GM21786 (cell line): Measurements from ENCODE around the gene ANKRD23.

Experiments used
- ATAC-seq: cut with Tn5 transposase; IDR thresholded peaks from one replicate; pipeline ENCODE4 v1.9.1; 2021; ENCODE audit not compliant: unreplicated experiment

The ANKRD23 gene

DNA sequence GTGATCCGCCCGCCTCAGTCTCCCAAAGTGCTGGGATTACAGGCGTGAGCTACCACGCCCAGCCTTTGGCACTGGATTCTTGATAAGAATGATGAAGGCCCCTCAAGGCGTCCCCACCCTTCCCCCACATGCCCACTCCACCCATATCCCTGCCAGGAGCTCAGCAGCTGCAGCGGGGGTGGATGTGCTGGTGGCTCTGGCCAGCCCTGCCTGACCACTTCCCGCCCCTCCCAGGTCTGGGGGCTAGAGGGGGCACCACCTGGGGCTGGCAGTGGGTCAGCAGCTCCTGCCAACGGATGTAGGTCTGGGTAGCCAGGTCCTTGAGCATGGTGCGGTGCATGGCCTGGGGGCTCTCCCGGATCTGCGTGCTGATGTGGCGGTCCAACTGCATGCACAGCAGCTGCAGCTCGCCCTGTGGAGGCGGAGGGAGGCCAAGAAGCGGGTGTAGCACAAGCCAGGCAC lies 33.8 kb upstream of the ANKRD23 start:
- no peak for ATAC-seq

DNA sequence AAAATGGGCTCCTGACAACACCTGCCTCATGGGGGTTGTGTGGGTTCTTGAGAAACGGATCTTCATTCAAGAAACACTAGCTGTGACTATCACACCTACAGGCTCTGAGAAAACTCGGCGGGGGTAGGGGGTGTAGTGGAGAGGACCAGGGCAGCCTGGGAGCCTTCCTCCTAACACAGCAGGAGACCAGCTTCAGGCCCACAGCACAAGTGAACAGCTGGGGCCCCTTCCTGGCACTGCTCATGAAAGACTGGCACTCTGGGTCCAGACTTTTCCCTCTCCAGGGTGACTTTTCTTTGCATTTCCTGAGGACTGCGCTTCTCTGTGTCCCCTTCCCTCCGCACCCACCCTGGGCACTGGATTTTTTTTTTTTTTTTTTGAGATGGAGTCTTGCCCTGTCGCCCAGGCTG lies 33.2 kb upstream of the ANKRD23 start:
- ATAC-seq, result no peak

DNA sequence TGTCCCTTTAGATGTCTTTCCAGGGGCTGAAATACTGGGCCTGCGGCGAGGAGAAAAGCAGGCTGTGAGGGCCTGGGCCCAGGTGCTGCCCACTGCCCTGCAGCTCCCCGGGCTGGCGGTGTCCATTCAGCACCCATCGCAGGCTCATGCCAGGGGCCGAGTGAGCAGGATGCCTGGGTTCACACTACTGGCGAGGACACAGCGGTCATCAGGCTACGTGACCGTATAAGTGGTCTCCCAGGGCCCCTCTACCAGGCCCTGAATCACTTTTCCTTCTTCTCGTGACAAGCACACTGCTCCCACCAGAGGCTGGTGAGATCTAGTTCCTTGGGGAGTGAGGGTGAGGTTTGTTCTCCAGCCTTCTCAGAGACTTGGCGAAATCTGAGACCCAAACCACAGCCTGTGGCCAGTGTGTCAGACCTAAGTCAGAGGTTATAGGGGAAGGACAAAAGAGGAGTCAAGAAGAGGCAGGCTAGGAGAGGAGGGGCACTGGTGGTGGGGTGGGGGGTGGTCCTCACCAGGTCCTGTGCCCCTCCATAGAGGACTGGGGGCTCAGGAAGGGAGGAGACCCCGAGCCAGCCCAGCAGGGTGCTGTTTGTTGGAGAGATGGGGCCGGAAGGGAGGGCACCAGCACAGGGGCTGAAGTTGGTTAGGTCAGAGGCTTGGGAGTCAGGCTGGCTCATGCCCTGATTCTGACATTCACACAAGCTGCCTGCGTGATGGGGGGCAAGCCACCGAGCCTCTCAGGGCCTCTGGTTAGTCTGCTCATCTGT lies 32.6 kb upstream of the ANKRD23 start:
- no peak for ATAC-seq

DNA sequence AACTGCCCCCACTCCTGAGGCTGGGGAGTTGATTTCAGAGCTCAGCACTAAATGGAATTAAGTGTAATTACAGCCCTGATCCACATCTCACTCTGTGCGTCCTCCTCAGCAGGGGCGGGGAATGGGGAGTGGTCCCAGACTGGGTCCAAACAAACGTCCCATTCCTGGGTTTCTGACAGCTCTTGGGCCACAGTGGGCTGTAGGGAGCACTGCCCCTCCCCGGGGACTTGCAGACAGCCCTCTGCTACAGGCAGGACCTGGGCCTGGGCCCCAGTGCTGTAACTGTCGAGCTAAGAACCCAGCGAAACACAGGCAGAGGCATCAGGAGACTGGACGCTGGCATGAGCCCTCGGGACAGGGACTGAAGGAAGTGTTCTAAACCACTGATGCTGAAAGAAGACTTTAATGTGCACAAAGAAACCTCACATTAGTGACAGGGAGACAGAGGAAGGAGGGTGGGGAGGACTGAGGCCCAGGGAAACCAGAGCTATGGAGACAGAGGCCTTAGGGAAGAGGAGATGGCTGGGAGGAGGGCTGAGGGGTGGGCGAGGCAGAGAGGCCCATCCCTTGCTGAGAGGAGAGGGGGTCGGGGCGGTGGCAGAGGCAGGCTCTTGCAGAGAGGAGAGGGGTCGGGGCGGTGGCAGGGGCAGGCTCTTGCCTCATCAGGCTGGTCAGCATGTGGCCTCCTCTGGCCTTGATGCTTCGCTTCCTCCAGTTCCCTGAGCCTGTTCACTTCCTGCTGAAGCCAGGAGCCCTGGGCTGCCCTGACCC lies 31.9 kb upstream of the ANKRD23 start:
- no peak for ATAC-seq

GRCh38 chr2:96874198-96874831 lies 30.5 kb upstream of the ANKRD23 start:
- ATAC-seq, result peak; percentile 53

GRCh38 chr2:96873651-96874096 lies 29.9 kb upstream of the ANKRD23 start:
- no peak for ATAC-seq

DNA sequence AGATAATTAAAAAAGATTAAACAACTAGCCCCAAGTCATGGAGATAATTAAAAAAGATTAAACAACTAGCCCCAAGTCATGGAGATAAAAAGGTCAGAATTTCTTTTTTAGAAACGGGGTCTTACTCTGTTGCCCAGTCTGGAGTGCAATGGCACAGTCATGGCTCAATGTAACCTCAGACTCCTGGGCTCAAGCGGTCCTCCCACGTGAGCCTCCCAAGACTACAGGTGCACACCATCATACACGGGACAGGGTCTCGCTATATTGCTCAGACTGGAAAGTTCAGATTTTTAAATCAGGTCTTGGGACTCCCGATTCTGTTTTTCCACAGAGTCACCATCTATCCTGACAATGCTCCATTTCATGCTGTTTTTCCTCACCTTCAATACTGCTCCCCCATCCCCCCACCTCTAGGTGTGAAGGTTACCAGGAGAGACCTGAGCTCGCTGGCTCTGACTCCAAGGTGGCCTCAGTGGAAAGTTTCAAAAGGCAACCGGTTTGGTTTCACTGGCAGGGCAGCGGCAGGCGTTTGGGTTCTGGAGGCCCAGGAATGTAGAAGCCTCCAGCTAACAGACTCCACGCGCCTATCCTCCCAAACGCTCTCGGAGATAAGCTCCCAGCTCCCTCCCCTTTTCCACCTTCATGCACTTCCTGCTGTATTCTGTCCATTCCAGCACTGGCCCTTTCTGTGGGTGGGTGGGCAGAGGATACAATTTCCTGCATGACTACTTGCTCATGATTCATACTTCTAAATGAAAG lies 28.9 kb upstream of the ANKRD23 start:
- no peak for ATAC-seq

DNA sequence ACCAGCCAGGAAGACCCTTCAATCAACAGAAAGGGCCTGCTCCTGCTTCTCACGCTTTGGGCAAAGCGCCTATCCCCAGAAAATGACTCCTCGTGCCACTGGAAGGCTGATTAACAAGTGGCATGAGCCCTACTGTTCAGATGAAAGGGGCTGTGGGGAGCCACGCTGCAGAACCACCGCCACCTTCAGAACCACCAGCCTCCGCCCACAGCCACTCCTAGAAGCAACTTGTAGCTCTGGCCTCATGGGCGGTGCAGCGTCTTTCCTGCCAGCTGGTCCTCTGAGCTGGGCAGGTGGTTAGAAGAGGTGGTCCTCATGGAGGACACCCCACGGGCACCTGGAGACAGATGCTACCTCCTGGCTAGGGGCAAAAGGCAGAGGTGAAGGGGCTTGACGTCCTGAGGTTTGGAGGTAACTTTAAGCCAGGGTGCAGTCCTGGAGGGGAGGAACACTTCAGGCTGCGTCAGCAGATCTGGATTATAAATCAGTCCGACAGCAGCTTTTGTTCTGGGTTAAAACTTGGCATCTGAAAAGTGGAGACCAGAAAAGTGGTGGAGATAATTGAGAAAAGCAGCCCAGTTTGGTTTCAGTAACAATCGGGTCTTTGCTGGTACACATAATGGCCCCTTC lies 26.9 kb upstream of the ANKRD23 start:
- ATAC-seq, result no peak

- ATAC-seq, result no peak
Measured at GRCh38 chr2:96869822-96870625, 26.2 kb upstream of the ANKRD23 start, which contains the start of gene SEMA4C. Gene SEMA4C, minus strand, starts transcription at chr2:96870080. Its CDS starts 2,194 bp downstream, at chr2:96867886.

- ATAC-seq, result peak; percentile 11
Measured at GRCh38 chr2:96869281-96869821, 25.5 kb upstream of the ANKRD23 start.

DNA sequence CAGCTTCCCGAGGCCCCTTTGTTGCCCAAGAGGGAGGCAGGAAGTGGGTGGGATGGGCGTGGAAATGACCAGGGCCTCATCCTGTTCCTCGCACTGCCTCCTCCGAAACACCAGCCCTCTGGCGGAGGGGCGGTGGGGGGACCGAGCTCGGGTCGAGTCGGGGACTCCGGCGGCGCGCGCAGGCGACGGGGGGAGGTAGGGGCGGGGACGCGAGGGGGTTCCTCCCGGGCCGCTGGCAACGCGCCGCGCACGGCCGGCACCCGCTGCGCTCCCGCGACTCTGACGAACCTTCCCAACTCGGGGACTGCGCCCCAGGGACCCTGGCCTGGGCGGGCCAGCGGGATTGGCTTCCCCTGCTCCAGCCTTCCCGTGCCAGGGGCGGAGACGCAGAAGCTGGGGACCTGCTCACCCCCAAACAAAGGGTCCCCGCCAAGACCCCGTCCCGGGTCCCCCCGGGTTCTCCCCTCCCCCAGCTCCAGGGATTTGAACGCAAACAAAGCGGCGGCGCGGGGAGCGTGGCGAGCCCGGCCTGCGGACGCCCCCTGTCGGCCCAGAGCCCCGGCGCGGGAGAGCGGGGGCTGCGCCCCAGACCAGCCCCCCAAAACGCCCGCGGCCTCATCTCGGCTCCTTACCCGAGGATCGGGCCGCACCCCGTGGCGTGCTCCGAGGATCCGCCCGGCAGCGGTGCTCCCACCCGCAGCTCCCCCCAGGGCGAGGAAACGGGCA lies 24.9 kb upstream of the ANKRD23 start:
- peak; percentile 44 for ATAC-seq

GRCh38 chr2:96867756-96868554 lies 24.1 kb upstream of the ANKRD23 start:
- peak; percentile 15 for ATAC-seq

DNA sequence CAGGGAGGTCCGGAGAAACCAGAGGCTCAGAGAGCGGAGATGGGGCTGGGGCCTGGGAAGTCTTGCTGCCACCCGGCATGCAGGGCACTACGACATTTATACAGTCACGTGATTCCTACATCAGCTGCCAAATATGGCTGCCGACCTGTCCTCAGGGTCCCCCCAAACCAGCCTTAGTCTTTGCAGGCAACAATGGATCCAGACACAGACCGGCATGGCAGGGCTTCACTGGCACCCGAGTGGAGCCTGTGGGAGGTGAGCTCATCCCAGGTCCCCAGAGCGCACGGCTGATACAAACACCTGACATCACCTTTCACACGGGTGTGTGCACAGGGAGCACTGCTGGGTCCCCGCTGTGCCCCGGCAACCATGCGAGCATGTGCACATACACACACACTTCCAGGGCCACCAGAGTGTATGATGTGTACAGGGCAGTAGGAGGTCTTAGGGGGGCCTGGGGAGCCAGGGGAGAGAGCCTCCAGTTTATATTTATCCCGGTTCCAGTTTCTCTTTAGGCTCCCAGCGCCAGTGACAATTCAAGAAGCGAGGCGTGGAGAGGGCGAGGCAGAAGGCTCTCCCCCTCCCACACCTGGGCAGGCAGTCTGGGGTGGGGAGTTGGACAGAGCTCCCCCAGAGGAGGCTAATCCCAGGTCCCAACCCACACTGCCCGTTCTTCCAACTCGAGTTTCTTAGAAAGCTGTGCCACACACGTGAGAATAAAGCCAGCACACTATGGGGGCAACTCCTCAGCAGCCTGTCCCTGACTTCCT lies 23.4 kb upstream of the ANKRD23 start:
- ATAC-seq, result no peak

DNA sequence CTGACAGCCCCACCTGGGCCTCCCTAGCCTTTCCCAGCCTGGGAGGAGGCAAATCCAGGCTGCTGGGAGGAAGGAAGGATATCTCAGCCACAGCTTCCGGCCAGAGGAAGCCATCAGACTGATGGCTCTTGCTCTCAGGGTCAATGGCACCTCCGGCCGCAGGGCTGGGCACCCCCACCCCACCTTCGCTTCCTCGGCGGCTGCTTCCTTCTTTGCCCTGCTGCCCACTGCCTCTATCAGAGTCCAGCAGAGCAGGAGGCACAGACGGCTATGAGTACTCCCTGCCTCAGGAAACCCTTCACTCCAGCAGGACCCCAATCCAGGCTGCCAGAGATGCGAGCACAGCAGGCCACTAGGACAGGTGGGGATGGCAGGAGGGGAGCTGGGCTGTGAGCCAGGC lies 22.8 kb upstream of the ANKRD23 start:
- ATAC-seq, result no peak

GRCh38 chr2:96866149-96866548 lies 22.3 kb upstream of the ANKRD23 start:
- ATAC-seq, result no peak

- ATAC-seq, result no peak
Measured at GRCh38 chr2:96865654-96866053, 21.8 kb upstream of the ANKRD23 start.
